Adipocyte (in vitro differentiated cells): ENCODE measurements around the gene LRPPRC.

Experiments
- DNase-seq: peaks from one replicate; pipeline ENCODE4 v3.0.0-alpha.2; 2015; ENCODE audit warnings: low read depth
- H3K27me3 ChIP-seq: replicated peaks from 2 replicates; pipeline ENCODE4 v1.7.0; 2013; ENCODE audit warnings: mild to moderate bottlenecking, low read length, moderate library complexity; ENCODE audit not compliant: control insufficient read depth, insufficient read depth
- H3K36me3 ChIP-seq: 2 replicates; pipeline ENCODE4 v1.7.0; 2013; ENCODE audit warnings: low read length, mild to moderate bottlenecking, moderate library complexity; ENCODE audit not compliant: control insufficient read depth, insufficient read depth, severe bottlenecking
- H3K4me1 ChIP-seq: 2 replicates; pipeline ENCODE4 v1.7.0; 2013; ENCODE audit warnings: mild to moderate bottlenecking, low read length, moderate library complexity; ENCODE audit not compliant: control insufficient read depth, insufficient read depth
- H3K4me3 ChIP-seq: 2 replicates; pipeline ENCODE4 v1.7.0; 2013; ENCODE audit warnings: mild to moderate bottlenecking, low read length, moderate library complexity
- H3K9ac ChIP-seq: 2 replicates; pipeline ENCODE4 v1.7.0; 2013; ENCODE audit warnings: mild to moderate bottlenecking, low read length, moderate library complexity
- H3K9me3 ChIP-seq: 2 replicates; pipeline ENCODE4 v1.7.0; 2013; ENCODE audit warnings: mild to moderate bottlenecking, low read length, moderate library complexity; ENCODE audit not compliant: control insufficient read depth

LRPPRC gene

DNA sequence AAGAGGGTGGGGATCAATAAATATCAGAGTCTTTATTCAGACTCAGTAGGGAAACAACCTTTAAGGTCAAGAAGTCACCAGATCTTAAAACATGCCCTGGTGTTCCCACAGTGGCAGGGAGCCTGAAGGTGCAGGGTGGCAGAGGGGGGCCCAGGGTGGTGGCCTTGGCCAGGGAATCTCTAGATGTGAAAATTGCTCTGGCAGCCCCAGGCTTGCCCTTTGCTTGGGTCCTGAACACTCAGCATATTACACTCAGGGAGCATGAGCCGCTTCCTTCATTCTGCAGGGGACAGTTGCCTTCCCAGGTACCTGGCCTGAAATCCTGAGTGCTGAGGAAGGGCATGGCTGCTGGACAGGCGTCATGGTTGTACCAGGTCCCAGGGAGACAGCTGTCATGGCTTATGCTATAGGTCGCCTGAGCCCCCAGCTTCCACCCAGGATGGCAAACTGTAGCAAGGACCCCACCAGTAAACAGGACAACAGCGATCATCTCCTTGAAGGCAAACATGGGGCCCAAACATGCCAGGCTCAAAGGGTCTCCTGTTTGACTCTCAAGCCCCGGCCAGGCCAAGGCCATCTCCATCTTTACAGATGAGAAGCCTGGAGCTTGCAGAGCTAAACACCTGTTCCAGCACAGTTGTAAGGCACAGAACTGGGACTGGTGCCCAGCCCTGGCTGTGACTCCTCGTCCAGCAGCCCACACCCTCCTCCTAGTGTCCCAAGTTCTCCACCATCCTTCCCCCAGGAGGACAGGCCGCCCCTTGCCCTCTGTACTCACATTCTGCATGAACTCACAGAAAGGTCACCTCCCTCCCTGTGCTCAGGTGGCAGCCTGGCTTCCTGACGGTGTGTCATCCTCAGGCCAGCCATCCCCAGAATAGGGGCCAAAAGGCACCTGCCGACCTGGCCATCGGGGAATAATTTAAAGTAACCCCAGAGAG is 142.4 kb downstream of the LRPPRC start:
- Histone ChIP-seq H3K9me3 (no peaks in the 10 kb centered on the region), H3K36me3 (no peaks in the 10 kb centered on the region), H3K27me3 (peaks cover 73% of the 10 kb centered on the region), H3K9ac (no peak overlapping the region), H3K4me3 (no peak overlapping the region), H3K4me1 (no peaks in the 10 kb centered on the region)
- no peak for DNase-seq

DNA sequence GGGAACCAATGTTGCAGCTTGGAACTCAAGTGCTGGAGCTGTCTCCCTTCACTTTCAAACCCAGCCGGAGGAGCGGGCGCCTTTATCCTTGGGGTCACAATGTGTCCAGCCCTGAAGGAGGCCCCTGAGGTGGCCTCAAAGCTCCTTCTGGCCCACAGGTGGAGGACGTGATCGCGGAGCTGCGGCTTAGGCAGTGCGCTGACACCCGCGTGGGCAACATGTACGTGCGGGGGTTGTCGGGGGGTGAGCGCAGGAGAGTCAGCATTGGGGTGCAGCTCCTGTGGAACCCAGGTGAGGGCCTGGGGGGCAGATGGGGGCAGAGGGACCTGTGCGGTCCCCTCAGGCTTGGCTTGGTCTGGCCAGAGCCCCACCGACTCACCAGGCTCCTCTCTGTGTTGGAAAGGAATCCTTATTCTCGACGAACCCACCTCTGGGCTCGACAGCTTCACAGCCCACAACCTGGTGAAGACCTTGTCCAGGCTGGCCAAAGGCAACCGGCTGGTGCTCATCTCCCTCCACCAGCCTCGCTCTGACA is 143.5 kb downstream of the LRPPRC start:
- H3K4me3 ChIP-seq: no peak overlapping the region
- no peak for DNase-seq
- H3K9me3 ChIP-seq: no peaks in the 10 kb centered on the region
- H3K4me1 ChIP-seq: no peaks in the 10 kb centered on the region
- peaks cover 71% of the 10 kb centered on the region for H3K27me3 ChIP-seq
- H3K36me3 ChIP-seq: no peaks in the 10 kb centered on the region
- no peak overlapping the region for H3K9ac ChIP-seq

DNA sequence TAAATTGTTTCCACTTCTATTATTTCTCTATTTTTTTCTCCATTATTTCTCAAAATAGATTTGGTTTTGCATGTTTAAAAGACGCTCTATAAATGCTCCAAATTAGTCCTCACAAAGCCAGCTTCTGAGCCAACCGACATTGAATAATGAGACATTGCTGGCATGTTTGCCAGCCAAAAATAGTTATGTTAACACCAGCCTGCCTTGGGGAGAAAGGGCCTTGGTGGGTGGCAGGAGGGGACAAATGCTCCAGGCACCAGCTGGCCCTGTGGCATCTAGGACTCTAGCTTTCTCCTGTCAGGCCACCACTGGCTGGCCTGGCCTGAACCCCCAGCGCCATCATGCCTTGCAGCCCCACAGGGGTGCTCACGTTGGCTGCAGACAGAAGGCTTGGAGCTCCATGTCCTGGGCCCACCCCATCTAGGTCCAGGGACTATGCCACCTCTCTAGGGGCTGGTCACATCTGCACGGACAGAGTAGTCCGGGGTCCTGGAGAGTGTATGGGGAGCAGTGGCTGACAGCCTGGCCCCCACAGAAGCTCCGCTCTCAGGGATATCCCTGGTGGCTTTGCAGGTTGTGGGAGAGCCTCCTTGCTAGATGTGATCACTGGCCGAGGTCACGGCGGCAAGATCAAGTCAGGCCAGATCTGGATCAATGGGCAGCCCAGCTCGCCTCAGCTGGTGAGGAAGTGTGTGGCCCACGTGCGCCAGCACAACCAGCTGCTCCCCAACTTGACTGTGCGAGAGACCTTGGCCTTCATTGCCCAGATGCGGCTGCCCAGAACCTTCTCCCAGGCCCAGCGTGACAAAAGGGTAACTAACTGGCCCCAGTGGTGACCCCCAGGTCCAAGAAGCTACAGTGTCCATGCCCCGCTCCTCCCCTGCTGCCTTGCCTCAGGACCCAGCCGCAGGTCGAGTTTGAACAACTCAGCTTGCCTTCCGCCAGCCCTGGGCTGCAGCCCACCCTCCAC is 144.5 kb downstream of the LRPPRC start:
- no peak overlapping the region for H3K9ac ChIP-seq
- no peak for DNase-seq
- H3K4me3 ChIP-seq: no peak overlapping the region
- H3K9me3 ChIP-seq: no peaks in the 10 kb centered on the region
- H3K27me3 ChIP-seq: peaks cover 68% of the 10 kb centered on the region
- H3K36me3 ChIP-seq: no peaks in the 10 kb centered on the region
- H3K4me1 ChIP-seq: no peaks in the 10 kb centered on the region

DNA sequence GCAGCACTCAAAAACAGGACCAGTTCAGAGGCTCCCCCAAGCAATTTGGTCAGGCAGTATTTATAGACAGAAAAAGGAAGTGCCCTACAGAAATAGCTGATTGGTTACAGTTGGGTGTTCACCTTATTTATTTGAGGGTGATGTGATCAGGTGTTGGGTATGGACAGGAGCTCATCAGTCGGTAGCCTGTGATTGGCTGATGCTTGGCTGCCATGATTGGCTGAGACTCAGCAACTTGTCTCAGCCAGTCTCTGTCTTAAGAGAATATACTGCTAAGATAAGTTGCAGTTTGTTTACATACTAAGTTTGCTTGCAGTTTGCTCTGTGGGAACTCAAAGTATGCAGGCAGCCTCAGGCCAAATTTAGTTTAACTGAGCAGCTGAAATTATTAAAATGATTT is 147.6 kb downstream of the LRPPRC start:
- Histone ChIP-seq H3K36me3 (no peaks in the 10 kb centered on the region), H3K4me1 (no peaks in the 10 kb centered on the region), H3K9me3 (peaks cover 3% of the 10 kb centered on the region), H3K27me3 (peaks cover 53% of the 10 kb centered on the region), H3K9ac (no peak overlapping the region), H3K4me3 (no peak overlapping the region)
- DNase-seq: peak; percentile 31

DNA sequence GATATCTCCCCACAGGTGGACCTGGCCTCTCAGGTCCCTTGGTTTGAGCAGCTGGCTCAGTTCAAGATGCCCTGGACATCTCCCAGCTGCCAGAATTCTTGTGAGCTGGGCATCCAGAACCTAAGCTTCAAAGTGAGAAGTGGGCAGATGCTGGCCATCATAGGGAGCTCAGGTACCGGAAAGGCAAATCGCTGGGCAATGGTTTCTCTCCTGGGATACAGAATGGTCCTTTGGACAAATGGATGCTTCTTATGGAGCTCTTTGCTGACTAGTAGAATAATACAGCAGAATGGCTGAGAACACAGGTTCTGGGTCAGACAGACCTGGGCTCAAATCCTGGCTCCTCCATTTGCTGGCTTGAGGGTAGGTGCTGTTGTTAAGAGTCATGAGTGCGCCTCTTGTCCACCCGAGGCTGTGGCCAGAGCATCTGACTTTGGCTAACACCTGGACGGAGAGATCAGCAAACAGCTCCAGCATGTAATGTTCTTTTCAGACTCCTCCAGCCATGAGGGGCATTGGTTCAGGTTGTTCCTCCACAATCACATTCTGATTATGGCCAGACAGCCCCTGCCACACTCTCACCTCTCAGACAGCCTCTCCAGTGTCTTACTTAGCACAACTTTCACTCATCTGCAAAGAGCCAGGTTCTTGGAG is 149.5 kb downstream of the LRPPRC start:
- Histone ChIP-seq H3K36me3 (no peaks in the 10 kb centered on the region), H3K4me1 (no peaks in the 10 kb centered on the region), H3K9ac (no peak overlapping the region), H3K9me3 (peaks cover 3% of the 10 kb centered on the region), H3K4me3 (no peak overlapping the region), H3K27me3 (peaks cover 53% of the 10 kb centered on the region)
- no peak for DNase-seq

DNA sequence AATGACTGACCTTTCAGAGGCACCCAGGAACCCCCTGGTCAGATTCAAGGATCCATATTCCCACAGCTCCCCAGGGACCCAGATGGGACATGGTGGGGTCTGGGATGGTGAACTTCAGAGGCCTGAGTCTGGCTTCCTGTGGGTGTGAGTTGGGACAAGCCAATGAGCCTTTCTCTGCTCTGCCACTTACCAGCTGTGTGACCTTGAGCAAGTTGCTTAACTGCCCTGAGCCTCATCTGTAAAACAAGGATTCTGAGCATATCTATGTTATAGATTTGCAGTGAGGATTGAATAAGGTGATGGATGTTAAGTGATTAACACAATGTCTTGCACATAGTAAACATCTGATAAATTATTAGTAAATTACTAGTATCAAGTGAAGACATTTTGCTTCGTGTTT is 150.6 kb downstream of the LRPPRC start:
- no peaks in the 10 kb centered on the region for H3K36me3 ChIP-seq
- H3K4me3 ChIP-seq: no peak overlapping the region
- H3K4me1 ChIP-seq: no peaks in the 10 kb centered on the region
- peaks cover 3% of the 10 kb centered on the region for H3K9me3 ChIP-seq
- no peak overlapping the region for H3K9ac ChIP-seq
- H3K27me3 ChIP-seq: peaks cover 48% of the 10 kb centered on the region
- no peak for DNase-seq

DNA sequence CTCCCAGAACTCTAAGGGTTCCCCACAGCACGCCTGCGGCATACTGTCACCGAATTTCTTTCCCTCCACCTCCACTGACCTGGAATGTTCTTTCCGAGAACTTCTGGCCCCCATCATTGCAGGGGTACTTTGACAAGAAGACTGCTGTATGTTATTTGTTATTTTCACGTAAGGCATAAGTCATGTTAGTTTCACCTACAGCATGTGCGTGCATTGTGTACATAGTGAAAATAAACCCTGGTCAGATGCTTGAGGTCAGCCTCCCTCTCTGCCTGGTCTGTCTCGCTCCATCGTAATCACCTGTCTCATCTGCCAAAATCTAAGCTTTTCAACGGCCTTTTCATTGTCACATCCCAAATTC is 152.9 kb downstream of the LRPPRC start:
- no peak overlapping the region for H3K4me3 ChIP-seq
- H3K36me3 ChIP-seq: no peaks in the 10 kb centered on the region
- H3K9me3 ChIP-seq: peaks cover 3% of the 10 kb centered on the region
- peaks cover 51% of the 10 kb centered on the region for H3K27me3 ChIP-seq
- no peak overlapping the region for H3K9ac ChIP-seq
- no peak for DNase-seq
- no peaks in the 10 kb centered on the region for H3K4me1 ChIP-seq

DNA sequence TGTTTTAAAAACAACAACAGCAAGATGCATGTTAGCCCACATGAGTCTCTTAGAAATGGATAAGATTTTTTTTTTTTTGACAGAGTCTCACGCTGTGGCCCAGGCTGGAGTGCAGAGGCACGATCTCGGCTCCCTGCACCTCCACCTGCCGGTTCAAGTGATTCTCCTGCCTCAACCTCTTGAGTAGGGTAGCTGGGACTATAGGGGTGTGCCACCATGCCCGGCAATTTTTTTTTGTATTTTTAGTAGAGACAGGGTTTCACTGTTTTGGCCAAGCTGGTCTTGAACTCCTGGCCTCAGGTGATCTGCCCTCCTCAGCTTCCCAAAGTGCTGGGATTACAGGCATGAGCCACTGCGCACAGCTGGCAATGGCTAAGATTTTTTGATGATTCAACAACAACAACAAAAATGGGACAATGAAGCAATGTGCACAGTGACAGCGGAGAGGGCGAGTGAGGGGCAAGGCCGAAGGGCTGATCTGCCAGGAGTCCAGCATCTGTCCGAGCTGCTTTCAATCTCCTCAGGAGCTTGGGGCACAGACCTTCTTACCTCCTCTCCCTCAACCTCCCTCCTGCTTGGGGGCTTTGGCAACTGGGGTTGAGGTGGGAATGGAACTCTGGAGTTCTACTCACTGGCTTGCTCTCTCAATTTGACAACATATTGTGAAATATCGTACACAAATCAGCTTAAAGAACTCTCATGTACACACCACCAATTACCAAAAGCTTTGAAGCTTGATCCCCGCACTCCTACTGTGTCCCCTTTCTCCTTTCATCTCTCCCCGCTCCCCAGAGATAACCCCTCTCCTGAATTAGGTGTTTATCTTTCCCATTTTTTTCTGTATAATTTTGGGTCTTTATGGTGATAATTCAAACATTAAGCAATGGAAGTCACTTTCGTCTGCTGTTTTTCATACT is 153.6 kb downstream of the LRPPRC start:
- Histone ChIP-seq H3K9ac (no peak overlapping the region), H3K27me3 (peaks cover 48% of the 10 kb centered on the region), H3K4me3 (no peak overlapping the region), H3K36me3 (no peaks in the 10 kb centered on the region), H3K9me3 (peaks cover 3% of the 10 kb centered on the region), H3K4me1 (no peaks in the 10 kb centered on the region)
- no peak for DNase-seq

DNA sequence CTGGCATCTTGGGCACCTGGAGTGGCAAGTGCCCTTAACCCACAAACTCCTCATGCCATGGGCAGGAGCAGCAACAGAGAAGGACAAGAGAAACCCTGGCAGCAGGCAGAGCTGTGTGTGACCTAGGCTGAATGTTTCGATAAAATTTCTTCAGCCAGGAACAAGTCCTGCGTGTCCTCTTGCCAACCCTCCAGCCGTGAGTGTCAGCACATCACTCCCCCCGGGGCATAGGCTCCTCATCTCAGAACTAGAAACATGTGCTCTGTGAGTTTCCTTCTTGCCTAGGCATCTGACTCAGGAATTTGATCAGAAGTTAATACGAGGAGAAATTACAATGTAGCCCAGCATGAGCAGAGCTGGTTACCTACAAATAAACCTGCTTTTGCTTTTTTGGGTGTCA is 154.8 kb downstream of the LRPPRC start:
- peak; percentile 25 for DNase-seq
- no peaks in the 10 kb centered on the region for H3K36me3 ChIP-seq
- H3K4me1 ChIP-seq: no peaks in the 10 kb centered on the region
- H3K9ac ChIP-seq: no peak overlapping the region
- no peak overlapping the region for H3K4me3 ChIP-seq
- peaks cover 3% of the 10 kb centered on the region for H3K9me3 ChIP-seq
- H3K27me3 ChIP-seq: peaks cover 38% of the 10 kb centered on the region
